H1 (cell line): ENCODE results near the gene SERPINA12. TPM values are rescaled to one million over a fixed set of nuclear protein-coding genes. Genes with fewer than 3 reads are reported as not detected.

Source experiments
- CTCF ChIA-PET: fragments of 300-600 bp; sonication (Branson Sonifier 250); formaldehyde crosslinking; loops from one replicate; lab custom pipeline; 2021; ENCODE audit not compliant: partially characterized antibody; lab: Charles Lee
- POLR2A ChIA-PET: fragments of 300-600 bp; sonication (Branson Sonifier 250); formaldehyde crosslinking; loops from one replicate; lab custom pipeline; 2021; ENCODE audit warnings: inconsistent platforms; ENCODE audit not compliant: partially characterized antibody; lab: Charles Lee
- DNase-seq, 2 experiments: peaks; one replicate each; pipeline versions ENCODE4 v3.0.0 to v3.0.0-alpha.2; 2010 to 2022; ENCODE audit warnings: low spot score in 2 of 2, low read depth in 1 of 2, mixed read lengths in 1 of 2
- FAIRE-seq: peaks from 2 replicates; lab custom pipeline; 2011; peaks lifted over from hg19 to GRCh38; lab: Jason Lieb, UNC
- H2AFZ ChIP-seq: 2 replicates; pipeline ENCODE4 v1.8.1; 2012; ENCODE audit warnings: low read length, inconsistent platforms
- H2AK5ac ChIP-seq: 2 replicates; pipeline ENCODE4 v1.6.1; 2013; ENCODE audit warnings: low read depth, low read length
- H2BK120ac ChIP-seq: replicated peaks from 2 replicates; pipeline ENCODE3; 2013; ENCODE audit warnings: low read depth, low read length, inconsistent platforms
- H2BK12ac ChIP-seq: 2 replicates; pipeline ENCODE4 v1.6.1; 2013; ENCODE audit warnings: low read depth, low read length
- H2BK15ac ChIP-seq: 2 replicates; pipeline ENCODE4 v1.6.1; 2013; ENCODE audit warnings: low read length
- H2BK20ac ChIP-seq: 2 replicates; pipeline ENCODE4 v1.6.1; 2013; ENCODE audit warnings: low read length
- H2BK5ac ChIP-seq: 2 replicates; pipeline ENCODE4 v1.6.1; 2013; ENCODE audit warnings: low read depth, low read length
- H3K14ac ChIP-seq: 2 replicates; pipeline ENCODE4 v1.6.1; 2013; ENCODE audit warnings: inconsistent platforms; ENCODE audit not compliant: insufficient read length
- H3K18ac ChIP-seq: 2 replicates; pipeline ENCODE4 v1.6.1; 2013; ENCODE audit warnings: low read length; ENCODE audit errors: extremely low read depth
- H3K23ac ChIP-seq: 2 replicates; pipeline ENCODE4 v1.6.1; 2013; ENCODE audit warnings: inconsistent platforms; ENCODE audit not compliant: insufficient read length
- H3K23me2 ChIP-seq: 2 replicates; pipeline ENCODE4 v1.6.1; 2013; ENCODE audit warnings: low read depth, low read length
- H3K27ac ChIP-seq: 2 replicates; pipeline ENCODE4 v1.6.1; 2011; ENCODE audit warnings: low read depth, low read length, inconsistent platforms
- H3K27me3 ChIP-seq, 4 experiments: replicated peaks in 1 of 4; 1 replicate in 1 of 4; 2 replicates in 3 of 4; pipeline versions ENCODE4 v1.6.1 to v1.8.1; 2011 to 2013; ENCODE audit warnings: low read length in 3 of 4, mild to moderate bottlenecking in 3 of 4, inconsistent platforms in 2 of 4, mixed read lengths in 2 of 4, moderate library complexity in 1 of 4; ENCODE audit not compliant: control insufficient read depth in 3 of 4, insufficient read depth in 3 of 4; ENCODE audit errors: extremely low read depth in 1 of 4
- H3K36me3 ChIP-seq, 4 experiments: 2 replicates each; pipeline versions ENCODE4 v1.6.1 to v1.8.1; 2011 to 2013; ENCODE audit warnings: mild to moderate bottlenecking in 4 of 4, low read length in 3 of 4, moderate library complexity in 2 of 4, control low read depth in 1 of 4, inconsistent platforms in 1 of 4; ENCODE audit not compliant: insufficient read depth in 4 of 4, control insufficient read depth in 2 of 4
- H3K4ac ChIP-seq: replicated peaks from 2 replicates; pipeline ENCODE3; 2013; ENCODE audit warnings: low read length, low read depth, mixed read lengths, inconsistent platforms; ENCODE audit not compliant: insufficient read length
- H3K4me1 ChIP-seq, 4 experiments: replicated peaks in 1 of 4; 1 replicate in 1 of 4; 2 replicates in 3 of 4; pipeline versions ENCODE4 v1.6.1 to v1.8.1; 2011 to 2013; ENCODE audit warnings: low read length in 3 of 4, inconsistent platforms in 2 of 4, mixed read lengths in 1 of 4; ENCODE audit not compliant: insufficient read depth in 4 of 4, control insufficient read depth in 3 of 4
- H3K4me2 ChIP-seq, 2 experiments: 2 replicates each; pipeline versions ENCODE4 v1.6.1 to v1.8.1; 2011 to 2013; ENCODE audit warnings: low read depth in 2 of 2, low read length in 2 of 2, control low read depth in 1 of 2, inconsistent platforms in 1 of 2, mild to moderate bottlenecking in 1 of 2; ENCODE audit not compliant: insufficient read depth in 1 of 2
- H3K4me3 ChIP-seq, 4 experiments: fragments of 200-600, 300-600 bp in 1 of 4; sonication (generic), shearing (Covaris generic), sonication (Bioruptor Twin) in 1 of 4; 2 replicates each; pipeline versions ENCODE4 v1.5.1 to v1.8.1; 2011 to 2016; ENCODE audit warnings: low read length in 4 of 4, low read depth in 3 of 4, control low read depth in 2 of 4, inconsistent platforms in 2 of 4, mild to moderate bottlenecking in 2 of 4, mixed read lengths in 1 of 4, moderate library complexity in 1 of 4; ENCODE audit not compliant: insufficient read depth in 2 of 4; ENCODE audit errors: extremely low read depth in 1 of 4
- H3K56ac ChIP-seq: replicated peaks from 2 replicates; pipeline ENCODE3; 2013; ENCODE audit warnings: low read depth, mild to moderate bottlenecking, mixed read lengths, low read length, inconsistent platforms; ENCODE audit not compliant: insufficient read length
- H3K79me1 ChIP-seq: 2 replicates; pipeline ENCODE4 v1.6.1; 2013; ENCODE audit warnings: low read depth, low read length, control low read depth
- H3K79me2 ChIP-seq, 2 experiments: 2 replicates each; pipeline versions ENCODE4 v1.6.1 to v1.8.1; 2012 to 2013; ENCODE audit warnings: low read length in 2 of 2, mild to moderate bottlenecking in 2 of 2, inconsistent platforms in 1 of 2; ENCODE audit not compliant: insufficient read depth in 2 of 2, control insufficient read depth in 1 of 2
- H3K9ac ChIP-seq, 4 experiments: replicated peaks in 1 of 4; 1 replicate in 1 of 4; 2 replicates in 3 of 4; pipeline versions ENCODE4 v1.6.1 to v1.8.1; 2011 to 2013; ENCODE audit warnings: low read depth in 3 of 4, low read length in 3 of 4, control low read depth in 2 of 4, mild to moderate bottlenecking in 2 of 4, moderate library complexity in 2 of 4, inconsistent platforms in 1 of 4; ENCODE audit errors: extremely low read depth in 1 of 4
- H3K9me3 ChIP-seq, 2 experiments: 2 replicates each; pipeline versions ENCODE4 v1.6.1 to v1.8.1; 2012 to 2013; ENCODE audit warnings: mild to moderate bottlenecking in 2 of 2, moderate library complexity in 2 of 2, control low read depth in 1 of 2, inconsistent platforms in 1 of 2, low read depth in 1 of 2, low read length in 1 of 2, mixed read lengths in 1 of 2; ENCODE audit not compliant: insufficient read depth in 2 of 2
- H4K20me1 ChIP-seq, 2 experiments: replicated peaks in 1 of 2; 2 replicates each; pipeline versions ENCODE3 to v1.8.1; 2011 to 2013; ENCODE audit warnings: inconsistent platforms in 2 of 2, low read length in 2 of 2, mild to moderate bottlenecking in 1 of 2; ENCODE audit not compliant: insufficient read depth in 2 of 2, control insufficient read depth in 1 of 2
- H4K5ac ChIP-seq: 2 replicates; pipeline ENCODE4 v1.6.1; 2013; ENCODE audit warnings: low read length, low read depth, mixed read lengths, inconsistent platforms; ENCODE audit not compliant: insufficient read length
- H4K8ac ChIP-seq: 2 replicates; pipeline ENCODE4 v1.8.0; 2013; ENCODE audit warnings: mild to moderate bottlenecking, moderate library complexity, low read length, inconsistent platforms; ENCODE audit not compliant: insufficient read depth; ENCODE audit errors: extremely low read depth
- H4K91ac ChIP-seq: replicated peaks from 2 replicates; pipeline ENCODE3; 2013; ENCODE audit warnings: low read length, mixed read lengths, inconsistent platforms; ENCODE audit not compliant: insufficient read length
- CBX8 ChIP-seq: fragments of 300-800, 300-1000 bp; sonication (generic); IDR thresholded peaks from 2 replicates; pipeline ENCODE4 v1.7.1; 2016; ENCODE audit warnings: low read depth, low read length, borderline replicate concordance
- EZH2 ChIP-seq: fragments of 200-600 bp; sonication (generic); IDR thresholded peaks from 2 replicates; pipeline ENCODE4 v1.7.1; 2012; ENCODE audit warnings: low read depth, mild to moderate bottlenecking, moderate library complexity, low read length, inconsistent platforms; ENCODE audit not compliant: severe bottlenecking
- MAFK ChIP-seq: IDR thresholded peaks from 2 replicates; pipeline ENCODE4 v1.6.1; 2012; ENCODE audit warnings: low read depth, mild to moderate bottlenecking, improper control_type of control experiment, low read length
- RXRA ChIP-seq: IDR thresholded peaks from 2 replicates; pipeline ENCODE4 v1.6.1; 2011; ENCODE audit warnings: low read depth, mild to moderate bottlenecking, low read length, moderate library complexity; ENCODE audit not compliant: insufficient read depth
- polyA plus RNA-seq, 7 experiments: library from polyadenylated mRNA; depleted of rRNA in 3 of 7; stranded (reverse) in 5 of 7; unstranded in 2 of 7; fragments of >200 nt in 5 of 7; fragments of 200-250 nt in 2 of 7; gene quantifications; 1 replicate in 5 of 7; 2 replicates in 1 of 7; 4 replicates in 1 of 7; pipeline versions ENCODE4 v1.2.1 to v1.2.3, GENCODE V29; 2011 to 2013; ENCODE audit warnings: missing spikeins in 2 of 7, mixed read lengths in 2 of 7
- total RNA-seq: library from RNA; stranded (reverse); fragmentation: NEBNext Ultra II Directional; extraction: Animal tissue kit (Norgen Biotek cat#: 25700); gene quantifications from 2 replicates; pipeline ENCODE4 v1.2.1, GENCODE V29; 2021

Gene SERPINA12
- total and polyA plus RNA-seq, 2 of the 8 experiments (the other 6 are each of a cell fraction or from before 2014, with no cell fraction given): not detected

DNA sequence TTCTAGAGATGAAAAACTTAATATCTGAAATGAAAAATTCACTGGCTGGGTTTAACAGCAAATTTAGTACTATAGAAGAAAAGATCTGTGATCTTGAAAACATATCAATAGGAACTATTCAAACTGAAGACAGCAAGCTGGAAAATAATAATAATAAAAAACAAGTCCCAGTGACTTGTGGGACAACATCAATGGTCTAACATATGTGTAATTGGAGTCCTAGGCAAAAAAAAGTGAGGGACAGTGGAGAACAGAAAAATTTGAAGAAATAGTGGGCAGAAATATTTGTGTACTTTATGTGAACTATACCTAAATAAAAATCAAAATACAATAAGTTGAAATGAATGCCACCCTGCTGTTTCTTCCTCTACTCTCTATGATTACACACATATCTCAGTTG, 30.8 kb downstream of the SERPINA12 start:
- Histone ChIP-seq H3K18ac (no peak overlapping the region), H3K9me3 (peaks cover 12 to 17% of the 10 kb centered on the region in 2 experiments), H4K91ac (no peak overlapping the region), H2AK5ac (no peak overlapping the region), H4K8ac (no peak overlapping the region), H2BK15ac (no peak overlapping the region), H3K79me1 (no peaks in the 10 kb centered on the region), H3K79me2 (no peaks in the 10 kb centered on the region), H3K4me3 (no peak overlapping the region), H2BK120ac (no peak overlapping the region), H2BK20ac (no peak overlapping the region), H3K56ac (no peak overlapping the region), H3K9ac (no peak overlapping the region), H4K20me1 (no peaks in the 10 kb centered on the region), H3K23ac (no peak overlapping the region), H2BK12ac (no peak overlapping the region), H3K23me2 (no peaks in the 10 kb centered on the region), H2AFZ (no peak overlapping the region), H3K27me3 (no peaks in the 10 kb centered on the region; a peak in 1 of 7 replicates), H3K27ac (no peak overlapping the region), H2BK5ac (no peak overlapping the region), H3K4ac (no peak overlapping the region), H3K36me3 (no peaks in the 10 kb centered on the region; a peak in 1 of 8 replicates), H3K4me1 (peaks cover 0 to 5% (median 1%) of the 10 kb centered on the region in 4 experiments; a peak in 3 of 7 replicates), H3K4me2 (no peak overlapping the region), H3K14ac (no peak overlapping the region), H4K5ac (no peak overlapping the region)
- ChIA-PET CTCF (interaction anchor here (0.7 to 4.6 kb wide), 4 partner anchors 8 to 66 kb away, joined by 3 to 51 read pairs (median 8); no protein-coding TSS in a partner anchor), POLR2A (no interaction called here)
- DNase-seq (no peak), FAIRE-seq (no peak)
- TF ChIP-seq RXRA (no peak), CBX8 (no peak), MAFK (no peak), EZH2 (no peak)
